A549 treated with Mapracorat at 1 μM for 4 hours (cell line): Measurements from ENCODE around the gene SLFN5. TPM values are rescaled to one million over a fixed set of nuclear protein-coding genes. Genes with fewer than 3 reads are reported as not detected.

Experiments used
- total RNA-seq: library from RNA; stranded (reverse); fragments of 200-300 nt; extraction: Qiagen RNA extraction; gene quantifications from 5 replicates; pipeline ENCODE4 v1.2.3, GENCODE V29; 2022

The SLFN5 gene
- total RNA-seq = 2.1 to 4.0 TPM (median 3.0 TPM) in 5 replicates

DNA sequence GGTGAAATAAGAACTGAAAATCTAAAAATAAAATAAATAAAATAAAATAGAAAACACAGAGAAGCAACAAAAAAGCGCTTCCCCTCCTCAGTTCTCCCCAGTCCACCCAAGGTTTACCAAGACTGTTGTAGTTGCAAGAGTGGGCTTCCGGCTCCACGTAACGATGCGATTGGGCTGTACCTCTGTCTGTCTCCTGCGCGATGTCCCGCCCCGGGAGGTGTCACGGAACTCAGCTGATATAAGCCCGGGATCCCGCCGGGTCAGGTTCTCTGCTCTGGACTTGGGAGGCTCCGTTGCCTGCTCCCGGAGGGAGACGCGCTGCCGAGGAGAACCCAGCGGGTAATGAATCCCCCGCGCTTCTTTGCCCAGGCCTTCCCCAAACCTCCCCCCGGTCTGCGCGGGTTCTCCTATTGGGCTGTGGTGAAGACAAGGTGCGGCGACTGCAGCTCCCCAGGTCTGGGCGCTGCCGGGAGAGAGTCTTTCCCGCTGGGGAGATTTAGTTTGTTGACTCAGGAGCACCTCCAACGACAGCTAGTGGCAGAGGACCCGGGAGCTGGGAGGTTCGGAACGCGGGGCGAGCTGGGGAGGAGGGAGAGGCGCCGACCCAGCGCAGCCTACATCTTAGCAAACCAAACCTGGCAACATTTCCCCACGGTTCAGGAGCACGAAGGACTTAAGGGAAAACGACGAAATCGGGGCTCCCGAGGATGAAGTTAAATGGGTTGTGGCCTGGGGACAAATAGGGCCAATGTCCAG is at the start of gene SLFN5:
Gene SLFN5, plus strand, starts transcription at position 268 of the 756 bp plus-strand sequence. CDS start 15,619 bp downstream, outside the sequence.

DNA sequence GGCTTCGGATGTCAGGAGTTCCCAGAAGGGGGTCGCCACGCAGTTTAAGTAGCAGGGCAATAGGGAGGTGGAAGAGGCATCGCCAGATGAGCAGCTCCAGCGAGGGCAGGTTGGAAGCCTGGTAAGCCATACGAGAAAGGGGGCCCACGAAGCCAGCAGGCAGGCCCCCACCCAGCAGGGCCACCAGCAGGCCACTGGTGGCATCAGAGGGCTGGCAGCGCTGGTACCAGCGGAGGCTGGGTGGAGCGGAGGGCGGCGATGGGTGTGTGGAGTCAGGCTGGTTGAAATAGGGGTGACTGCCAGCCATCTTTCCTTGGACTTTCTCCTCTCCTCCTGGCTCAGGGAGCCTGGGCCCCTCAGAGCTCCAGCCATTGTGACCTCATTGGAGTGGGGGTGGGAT is 48.9 kb upstream of the SLFN5 start, which contains the start of gene SLC35G3:
Gene SLC35G3, minus strand, starts transcription at position 393 of the 400 bp plus-strand sequence. Its CDS starts 86 bp downstream, at position 307.

Other genes with a start within 250 kb of the SLFN5 start
- gene RFFL, start 179.4 kb upstream of the SLFN5 start, total RNA-seq = 43.9 to 64.1 TPM (median 49.4 TPM) in 5 replicates
- gene RAD51D, start 123.2 kb upstream of the SLFN5 start, total RNA-seq = 20.6 to 32.1 TPM (median 29.1 TPM) in 5 replicates
- 0.10 to 0.28 TPM (median 0.10 TPM) in 3 of 5 replicates, not detected in the others for gene FNDC8, start 121.5 kb upstream of the SLFN5 start, total RNA-seq
- 28.1 to 37.8 TPM (median 35.5 TPM) in 5 replicates for gene NLE1, start 100.8 kb upstream of the SLFN5 start, total RNA-seq
- gene UNC45B, start 95.3 kb upstream of the SLFN5 start, total RNA-seq = not detected in 5 replicates
- gene SLC35G3, start 48.7 kb upstream of the SLFN5 start, total RNA-seq = not detected in 5 replicates
- gene SLFN11, start 130.5 kb downstream of the SLFN5 start, total RNA-seq = 3.3 to 7.0 TPM (median 6.5 TPM) in 5 replicates
- 0.11 TPM in 1 of 5 replicates, not detected in the others for gene SLFN12, start 189.4 kb downstream of the SLFN5 start, total RNA-seq
- 3.3 to 4.3 TPM (median 3.6 TPM) in 5 replicates for gene SLFN13, start 205.7 kb downstream of the SLFN5 start, total RNA-seq